ENCODE data around the gene AP2A2. TPM values are rescaled to one million over a fixed set of nuclear protein-coding genes. Genes with fewer than 3 reads are reported as not detected.
A peak's percentile ranks its signal among the peaks of the same experiment; 100 is the strongest.

Gene AP2A2
- total and polyA plus RNA-seq, 11 donors = 20.4 to 71.4 (median 36.5) TPM

- TF ChIP-seq POLR2A (IDR thresholded peaks at IDR 0.05) (no peak), CTCF (IDR thresholded peaks at IDR 0.05) (peak in 1 of 12 donors; percentile 32)
- no peak for DNase-seq
- Histone ChIP-seq H3K9me3 (no peaks in the 10 kb centered on the region), H3K27ac (no peak overlapping the region), H3K27me3 (no peaks in the 10 kb centered on the region), H3K4me1 (no peaks in the 10 kb centered on the region), H3K36me3 (peaks cover 0 to 52% (median 47%) of the 10 kb centered on the region in 9 donors), H3K4me3 (no peak overlapping the region)
- intact Hi-C loops (cut with DNase I) = no loop called here
- WGBS, 4 donors = 64 to 73% (median 65%) methylated on average over 7 to 10 of the region's 10 CpGs
- ATAC-seq = peak in 3 of 4 donors; percentile 3 to 10 (median 10)
Measured at GRCh38 chr11:898143-898511, 27.5 kb upstream of the AP2A2 start.

GRCh38 chr11:898540-899190, 27.0 kb upstream of the AP2A2 start:
- ATAC-seq = peak in 3 of 4 donors; percentile 10 to 48 (median 46)
- Histone ChIP-seq H3K4me1 (no peaks in the 10 kb centered on the region), H3K4me3 (no peak overlapping the region), H3K36me3 (peaks cover 0 to 57% (median 52%) of the 10 kb centered on the region in 9 donors), H3K27me3 (no peaks in the 10 kb centered on the region), H3K27ac (no peak overlapping the region), H3K9me3 (no peaks in the 10 kb centered on the region)
- no peak for TF ChIP-seq POLR2A (IDR thresholded peaks at IDR 0.05)
- TF ChIP-seq CTCF (IDR thresholded peaks at IDR 0.05) = peak in 1 of 12 donors; percentile 12
- 81 to 87% (median 86%) methylated on average over 20 to 22 of the region's 22 CpGs for WGBS, 4 donors
- intact Hi-C loops (cut with DNase I) = no loop called here
- no peak for DNase-seq

GRCh38 chr11:899724-900123, 25.9 kb upstream of the AP2A2 start:
- ATAC-seq (no peak), DNase-seq (no peak)
- no peak overlapping the region for H3K4me3 ChIP-seq
- H3K9me3 ChIP-seq = no peaks in the 10 kb centered on the region
- TF ChIP-seq CTCF (IDR thresholded peaks at IDR 0.05) = no peak
- no peak for TF ChIP-seq POLR2A (IDR thresholded peaks at IDR 0.05)
- 90 to 95% (median 93%) methylated on average over 10 to 11 of the region's 11 CpGs for WGBS, 4 donors
- no peaks in the 10 kb centered on the region for H3K27me3 ChIP-seq
- H3K4me1 ChIP-seq = no peaks in the 10 kb centered on the region
- intact Hi-C loops (cut with DNase I) = loop anchor here in 2 of 10 donors (5.0 to 10.0 kb wide), 2 partner anchors 45 to 148 kb away; no protein-coding TSS in a partner anchor
- peaks cover 0 to 67% (median 60%) of the 10 kb centered on the region in 9 donors for H3K36me3 ChIP-seq
- no peak overlapping the region for H3K27ac ChIP-seq

GRCh38 chr11:900545-900944, 25.1 kb upstream of the AP2A2 start:
- no peak for ATAC-seq
- intact Hi-C loops (cut with DNase I) = loop anchor here in 2 of 10 donors (5.0 to 10.0 kb wide), 2 partner anchors 46 to 147 kb away; no protein-coding TSS in a partner anchor
- Histone ChIP-seq H3K9me3 (no peaks in the 10 kb centered on the region), H3K4me3 (no peak overlapping the region), H3K36me3 (peaks cover 0 to 69% (median 60%) of the 10 kb centered on the region in 9 donors), H3K27ac (no peak overlapping the region), H3K27me3 (no peaks in the 10 kb centered on the region), H3K4me1 (no peaks in the 10 kb centered on the region)
- no peak for DNase-seq
- TF ChIP-seq POLR2A (IDR thresholded peaks at IDR 0.05) (no peak), CTCF (IDR thresholded peaks at IDR 0.05) (no peak)
- WGBS, 4 donors = 87 to 94% (median 89%) methylated on average over 3 to 7 of the region's 7 CpGs
